ENCODE results near the gene NFATC1.

NFATC1 gene

GRCh38 chr18:79457239-79457638, 61.5 kb downstream of the NFATC1 start:
- DNase-seq (ENCODE audit: low read depth in 3 of 3) = no peak

- no peak for DNase-seq (ENCODE audit: low read depth in 3 of 3)
These were observed 61.9 kb downstream of the NFATC1 start for GRCh38 chr18:79457652-79458051.

- DNase-seq (ENCODE audit: low read depth in 3 of 3) = no peak
These were observed 62.6 kb downstream of the NFATC1 start for GRCh38 chr18:79458131-79458838.

GRCh38 chr18:79458917-79459803, 63.4 kb downstream of the NFATC1 start:
- no peak for DNase-seq (ENCODE audit: low read depth in 3 of 3)

GRCh38 chr18:79459946-79460480, 64.3 kb downstream of the NFATC1 start:
- DNase-seq (ENCODE audit: low read depth in 3 of 3) = no peak

- no peak for DNase-seq (ENCODE audit: low read depth in 3 of 3)
These were observed 65.0 kb downstream of the NFATC1 start for GRCh38 chr18:79460481-79461300.

GRCh38 chr18:79461627-79462026, 65.9 kb downstream of the NFATC1 start:
- no peak for DNase-seq (ENCODE audit: low read depth in 3 of 3)

- DNase-seq (ENCODE audit: low read depth in 3 of 3) = no peak
These were observed 67.8 kb downstream of the NFATC1 start for GRCh38 chr18:79463424-79463960.

- no peak for DNase-seq (ENCODE audit: low read depth in 3 of 3)
These were observed 69.8 kb downstream of the NFATC1 start for GRCh38 chr18:79465392-79465991.

GRCh38 chr18:79466591-79466990, 70.9 kb downstream of the NFATC1 start:
- no peak for DNase-seq (ENCODE audit: low read depth in 3 of 3)

GRCh38 chr18:79467126-79467525, 71.4 kb downstream of the NFATC1 start:
- DNase-seq (ENCODE audit: low read depth in 3 of 3) = no peak

- DNase-seq (ENCODE audit: low read depth in 3 of 3) = no peak
These were observed 72.5 kb downstream of the NFATC1 start for GRCh38 chr18:79468119-79468789.

- DNase-seq (ENCODE audit: low read depth in 3 of 3) = no peak
These were observed 73.6 kb downstream of the NFATC1 start for GRCh38 chr18:79469309-79469708.

GRCh38 chr18:79469751-79470505, 74.2 kb downstream of the NFATC1 start:
- no peak for DNase-seq (ENCODE audit: low read depth in 3 of 3)

GRCh38 chr18:79470547-79470946, 74.8 kb downstream of the NFATC1 start:
- DNase-seq (ENCODE audit: low read depth in 3 of 3) = no peak

GRCh38 chr18:79471046-79471445, 75.3 kb downstream of the NFATC1 start:
- no peak for DNase-seq (ENCODE audit: low read depth in 3 of 3)

- no peak for DNase-seq (ENCODE audit: low read depth in 3 of 3)
These were observed 75.9 kb downstream of the NFATC1 start for GRCh38 chr18:79471597-79471996.

GRCh38 chr18:79472176-79472575, 76.4 kb downstream of the NFATC1 start:
- DNase-seq (ENCODE audit: low read depth in 3 of 3) = no peak

GRCh38 chr18:79472946-79473345, 77.2 kb downstream of the NFATC1 start:
- DNase-seq (ENCODE audit: low read depth in 3 of 3) = no peak

All from stimulated activated CD4-positive, alpha-beta T cell treated with anti-CD3 and anti-CD28 coated beads, TNF-alpha, amount 100 ng/mL, for 4 hours (primary cell).